SW 1271 (cell line): ENCODE results near the gene SLC38A10.

Experiments
- DNase-seq, 2 experiments: peaks; one replicate each; lab custom pipeline; 2025; lab: John Stamatoyannopoulos, UW

SLC38A10 gene

DNA sequence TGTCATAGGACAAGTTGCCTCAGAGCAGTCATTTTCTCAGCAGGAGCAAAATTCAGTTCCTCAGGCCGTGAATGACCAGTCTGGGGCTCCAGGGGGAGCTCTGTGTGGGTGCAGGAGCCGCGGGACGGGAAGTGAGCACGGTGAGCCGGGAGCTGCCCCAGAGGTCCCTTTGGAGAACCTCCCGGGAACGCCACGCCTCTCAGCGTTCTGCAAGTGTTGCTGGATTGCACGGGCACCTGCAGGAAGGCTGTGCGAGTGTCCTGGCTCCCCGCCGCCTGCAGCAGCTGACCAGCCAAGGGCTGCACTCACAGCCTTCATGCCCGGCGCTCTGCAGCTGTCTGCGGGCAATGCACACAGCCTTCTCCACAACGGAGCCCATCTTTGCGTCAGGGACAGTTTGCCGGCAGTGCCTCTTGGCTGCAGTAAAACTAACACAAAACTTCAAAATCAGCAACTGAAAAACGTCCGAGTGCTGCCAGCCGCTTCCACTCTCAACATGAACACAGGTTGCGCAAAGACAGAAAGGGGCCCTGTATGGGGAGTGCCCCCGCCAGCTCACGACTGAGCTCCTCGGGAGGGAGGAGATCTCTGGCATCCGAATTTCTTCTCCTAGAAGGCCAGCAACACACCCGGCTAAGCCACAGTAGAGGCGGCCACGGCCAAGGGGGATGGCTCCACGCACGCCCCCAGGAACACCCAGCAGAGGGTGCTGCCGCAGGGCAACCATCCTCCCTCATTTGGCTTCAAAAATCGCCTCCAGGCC lies 40.0 kb downstream of the SLC38A10 start:
- peak in 1 of 2 experiments; percentile 22 for DNase-seq

DNA sequence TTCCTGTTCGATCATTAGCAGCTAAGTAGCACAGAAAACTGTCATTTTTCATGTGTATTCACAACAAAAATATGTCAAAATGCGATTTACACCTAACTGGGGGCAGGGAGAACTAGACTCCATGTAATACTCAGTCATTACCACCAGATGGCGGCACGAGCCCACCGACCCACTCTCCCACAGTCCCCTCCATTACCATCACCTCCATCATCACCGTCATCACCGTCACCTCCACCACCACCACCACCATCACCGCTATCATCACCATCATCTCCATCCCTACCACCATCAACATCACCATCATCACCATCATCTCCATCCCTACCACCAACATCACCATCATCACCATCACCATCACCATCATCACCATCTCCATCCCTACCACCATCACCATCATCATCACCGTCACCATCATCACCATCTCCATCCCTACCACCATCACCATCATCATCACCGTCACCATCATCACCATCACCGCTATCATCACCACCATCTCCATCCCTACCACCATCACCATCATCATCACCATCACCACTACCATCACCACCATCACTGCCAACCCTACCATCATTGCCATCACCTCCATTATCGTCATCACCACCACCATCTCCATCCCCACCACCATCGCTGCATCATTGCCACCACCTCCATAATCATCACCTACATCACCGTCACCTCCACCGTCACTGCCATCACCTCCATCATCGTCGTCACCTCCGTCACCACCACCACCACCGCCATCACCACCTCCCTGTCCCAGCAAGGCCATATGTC lies 41.6 kb downstream of the SLC38A10 start:
- peak in 1 of 2 experiments; percentile 24 for DNase-seq

GRCh38 chr17:81252987-81253329 lies 42.1 kb downstream of the SLC38A10 start:
- no peak for DNase-seq

- DNase-seq, result no peak
Observed at GRCh38 chr17:81252326-81252986, 42.7 kb downstream of the SLC38A10 start.

DNA sequence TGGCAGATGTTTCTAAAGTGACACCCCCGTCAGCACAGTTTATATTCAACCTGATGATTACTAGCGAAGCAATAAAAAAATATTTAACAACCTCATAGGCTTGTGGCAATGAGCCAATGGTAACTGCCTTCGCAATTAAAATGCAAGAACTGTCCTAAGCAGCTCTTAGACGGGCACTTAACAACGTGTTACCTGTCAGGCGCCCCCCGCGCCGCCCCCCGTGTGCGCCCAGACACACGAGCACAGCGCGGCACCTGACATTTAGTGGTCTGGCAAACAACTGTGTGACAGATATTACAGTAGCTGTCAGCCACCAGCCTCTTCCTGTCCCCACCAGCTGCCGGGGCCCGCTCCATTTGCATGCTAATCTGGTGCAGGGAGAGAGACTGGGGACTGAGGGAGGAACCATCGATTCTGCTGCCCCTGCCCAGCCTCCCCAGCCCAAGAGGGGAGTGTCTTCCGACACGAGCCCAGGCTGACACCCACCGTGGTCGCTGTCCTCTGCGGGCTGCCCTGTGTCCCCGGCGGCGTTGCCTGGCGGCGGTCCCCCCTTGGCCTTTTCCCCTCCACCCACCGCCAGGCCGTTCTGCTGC lies 43.3 kb downstream of the SLC38A10 start:
- no peak for DNase-seq

GRCh38 chr17:81251094-81251708 lies 43.9 kb downstream of the SLC38A10 start:
- no peak for DNase-seq

GRCh38 chr17:81250286-81251093 lies 44.6 kb downstream of the SLC38A10 start:
- DNase-seq, result no peak

GRCh38 chr17:81249223-81250040 lies 45.7 kb downstream of the SLC38A10 start:
- no peak for DNase-seq

DNA sequence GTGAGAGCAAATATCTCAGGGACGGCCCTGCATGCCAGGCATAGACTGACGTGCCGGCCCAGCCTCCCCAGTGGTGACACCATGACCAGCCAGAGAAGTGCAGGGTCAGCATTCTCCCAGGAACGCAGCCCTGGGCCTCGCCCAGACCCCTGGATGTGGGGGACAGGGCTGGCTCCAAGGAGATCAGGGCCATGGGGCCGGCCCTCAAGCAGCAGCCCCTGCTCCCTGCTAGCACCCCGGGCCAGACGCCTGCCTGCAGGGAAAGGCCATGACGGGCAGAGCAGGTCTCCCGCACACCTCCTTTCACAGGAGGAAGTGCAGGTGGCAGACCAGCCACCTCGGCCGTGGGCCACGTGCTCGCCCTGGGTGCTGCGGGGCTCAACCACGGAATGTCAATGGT lies 46.5 kb downstream of the SLC38A10 start:
- no peak for DNase-seq

- no peak for DNase-seq
Observed at GRCh38 chr17:81247339-81247990, 47.6 kb downstream of the SLC38A10 start.

GRCh38 chr17:81246679-81247338 lies 48.3 kb downstream of the SLC38A10 start:
- DNase-seq, result no peak

DNA sequence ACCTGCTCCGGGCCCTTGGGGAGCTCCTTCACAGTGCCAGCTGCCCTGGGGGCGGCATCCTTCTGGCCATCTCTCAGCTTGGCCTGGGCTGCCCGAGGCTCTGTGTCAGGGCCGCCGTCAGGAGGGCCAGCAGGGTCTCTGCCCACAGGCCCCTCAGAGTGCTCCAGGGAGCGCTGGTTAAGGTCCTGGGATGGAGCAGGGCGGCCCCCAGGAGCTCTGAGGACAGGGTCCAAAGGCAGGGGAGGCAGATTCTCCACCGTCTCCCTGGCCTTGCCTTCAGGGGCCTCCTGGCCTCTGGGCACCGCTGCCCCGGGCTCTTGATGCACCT lies 48.8 kb downstream of the SLC38A10 start:
- DNase-seq, result no peak

- DNase-seq, result no peak
Observed at GRCh38 chr17:81245665-81246342, 49.3 kb downstream of the SLC38A10 start.

DNA sequence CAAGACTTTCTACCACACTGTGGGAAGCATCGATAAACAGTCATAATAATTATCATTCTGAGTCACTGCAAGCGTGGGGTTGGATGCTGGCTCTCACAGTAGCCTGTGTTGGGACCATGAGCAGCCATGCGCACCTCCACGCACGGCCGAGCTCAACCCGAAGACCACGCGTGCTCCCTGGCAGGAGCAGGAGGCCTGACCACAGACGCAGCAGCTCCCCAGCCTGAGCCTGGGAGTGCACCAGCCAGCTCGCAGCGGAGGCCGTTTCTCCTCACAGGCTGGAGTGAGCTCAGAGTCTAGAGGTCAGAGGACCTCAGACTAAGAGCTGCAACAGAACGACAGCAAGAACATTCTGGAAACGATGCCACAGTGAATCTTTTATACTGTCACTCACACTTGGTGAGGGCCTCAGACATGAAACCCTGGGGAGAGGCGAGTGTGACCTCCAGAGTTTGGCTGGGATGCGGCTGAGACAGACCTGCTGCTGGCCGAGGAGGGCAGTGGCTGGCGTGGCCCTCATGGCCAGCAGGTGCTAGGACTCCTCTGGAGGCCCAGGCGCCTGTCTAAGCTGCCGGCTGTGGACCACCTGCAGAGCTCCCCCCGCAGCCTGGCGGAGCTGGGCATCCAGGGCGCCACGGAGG lies 50.0 kb downstream of the SLC38A10 start:
- no peak for DNase-seq

DNA sequence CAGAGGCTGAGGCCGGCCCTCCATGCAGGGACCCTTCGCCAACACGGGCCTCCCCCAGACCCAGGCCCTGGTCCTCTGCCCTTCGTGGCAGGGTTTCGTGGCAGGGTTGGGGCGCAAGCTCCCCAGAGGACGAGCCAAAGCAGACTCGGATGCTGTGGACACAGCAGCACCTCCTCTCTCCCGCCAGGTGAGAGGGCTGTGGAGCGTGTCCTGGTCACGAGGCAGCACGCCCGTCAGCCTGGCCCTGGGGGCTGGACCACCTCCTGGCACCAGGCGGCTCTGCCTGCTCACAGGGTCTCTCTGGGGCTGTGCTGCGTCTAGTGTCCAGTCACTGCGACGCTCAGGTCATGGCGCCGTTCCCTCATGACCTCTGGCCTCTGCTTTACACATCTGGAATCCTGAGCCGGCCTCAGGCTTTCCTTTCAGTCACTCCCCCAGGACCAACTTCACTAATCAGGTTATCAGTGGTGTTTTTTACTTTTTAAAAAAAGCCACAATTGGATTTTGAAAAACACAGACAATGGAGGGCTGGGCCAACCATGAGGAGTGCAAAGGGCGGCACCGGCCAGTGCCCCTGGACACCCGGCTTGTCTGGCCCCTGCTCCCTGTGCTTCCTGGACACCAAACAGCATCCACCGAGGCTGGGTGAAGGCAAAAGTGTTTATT lies 50.6 kb downstream of the SLC38A10 start:
- no peak for DNase-seq

DNA sequence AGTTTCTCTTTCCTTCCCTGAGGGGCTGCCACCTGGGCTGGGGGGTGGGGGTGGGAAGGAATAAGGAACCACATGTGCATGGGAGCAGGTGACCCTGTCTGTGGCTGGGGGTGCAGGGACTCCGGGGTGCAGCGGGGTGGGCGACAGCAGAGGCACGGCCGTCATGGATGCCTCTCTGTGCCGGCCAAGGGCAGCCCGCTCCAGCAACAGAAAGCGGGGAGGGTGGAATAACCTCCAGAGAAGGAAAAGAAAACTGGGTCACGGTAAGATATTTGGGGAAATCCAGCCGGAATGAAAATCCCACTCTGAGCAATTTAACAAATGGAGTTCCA lies 51.8 kb downstream of the SLC38A10 start:
- no peak for DNase-seq

DNA sequence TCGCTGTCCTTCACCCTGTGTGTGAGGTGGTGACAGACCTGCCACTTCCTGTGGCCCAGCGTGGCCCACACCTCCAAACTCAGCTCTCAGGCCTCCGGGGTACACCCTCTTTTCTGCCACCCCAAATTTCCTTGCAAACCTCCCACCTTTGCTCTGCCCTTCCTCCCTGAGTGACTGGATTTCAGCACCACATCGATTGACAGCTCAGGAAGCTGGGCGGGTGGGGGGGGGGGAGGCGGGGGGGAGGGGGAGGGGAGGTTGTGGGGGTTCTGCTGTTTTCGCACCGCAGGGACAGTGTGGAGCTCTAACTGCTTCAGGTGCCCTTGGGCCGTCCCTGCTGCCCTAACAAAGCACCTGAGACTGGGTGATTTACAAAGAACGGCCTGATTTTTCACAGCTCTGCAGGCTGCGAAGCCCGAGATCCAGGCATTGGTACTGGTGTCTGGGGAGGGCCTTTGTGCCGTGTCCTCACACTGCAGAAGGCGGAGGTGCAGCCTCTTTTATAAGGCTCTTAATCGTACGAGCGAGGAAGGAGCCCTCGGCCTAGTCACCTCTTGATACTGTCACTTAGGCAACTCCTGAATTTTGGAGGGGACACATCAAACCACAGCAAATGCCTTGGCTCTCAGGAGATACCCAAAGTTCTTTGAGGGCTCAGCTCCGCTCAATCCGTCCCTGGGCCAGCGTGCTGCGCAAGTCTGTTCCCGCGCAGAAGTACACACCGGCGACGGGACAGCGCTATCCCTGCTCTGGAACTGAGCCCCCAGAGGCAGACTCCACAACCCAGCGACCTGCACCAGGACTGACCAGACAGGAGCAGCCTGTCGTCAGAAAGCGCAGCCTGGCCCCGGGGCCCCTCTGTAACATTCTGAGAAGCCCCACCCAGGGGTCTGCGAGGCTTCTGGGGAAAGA lies 52.4 kb downstream of the SLC38A10 start:
- DNase-seq, result no peak
